Sigmoid colon (tissue), 7 donors: ENCODE data around the gene ACOT4. TPM values are rescaled to one million over a fixed set of nuclear protein-coding genes. Genes with fewer than 3 reads are reported as not detected.
"Not testable (repeated sequence)": the region's sequence is repeated elsewhere in the genome, so short reads cannot be mapped to it uniquely, and the experiment has no call there.

Experiments
- DNase-seq: peaks from one replicate; pipeline ENCODE4 v3.0.0-alpha.2; 2019
- H3K27ac ChIP-seq, 4 donors: fragments of 200-600 bp; sonication (generic); one replicate each; pipeline ENCODE4 v1.5.1; 2016 to 2019; ENCODE audit warnings: mild to moderate bottlenecking in 1 of 4
- H3K27me3 ChIP-seq, 3 donors: fragments of 200-600 bp; sonication (generic); one replicate each; pipeline ENCODE4 v1.5.1; 2019; ENCODE audit warnings: mild to moderate bottlenecking in 1 of 3
- H3K36me3 ChIP-seq, 4 donors: fragments of 200-600 bp; sonication (generic); one replicate each; pipeline ENCODE4 v1.5.1; 2016 to 2019
- H3K4me1 ChIP-seq, 4 donors: fragments of 200-600 bp; sonication (generic); one replicate each; pipeline ENCODE4 v1.5.1; 2017 to 2019
- H3K4me3 ChIP-seq, 4 donors: fragments of 200-600 bp; sonication (generic); one replicate each; pipeline ENCODE4 v1.5.1; 2017 to 2019; ENCODE audit warnings: mild to moderate bottlenecking in 2 of 4, moderate library complexity in 1 of 4
- H3K9me3 ChIP-seq, 4 donors: fragments of 200-600 bp in 3 of 4; sonication (generic) in 3 of 4; one replicate each; pipeline versions ENCODE4 v1.5.1 to v1.6.1; 2013 to 2019
- EP300 ChIP-seq, 4 donors: sonication (generic); formaldehyde crosslinking; IDR thresholded peaks; one replicate each; pipeline ENCODE4 v1.6.1; 2017; ENCODE audit warnings: antibody characterized with exemption in 4 of 4
- POLR2A ChIP-seq, 2 donors: fragments of 450-650 bp; IDR thresholded peaks; one replicate each; pipeline ENCODE4 v1.6.1; 2016; ENCODE audit warnings: antibody characterized with exemption in 2 of 2, mild to moderate bottlenecking in 2 of 2, moderate library complexity in 2 of 2
- POLR2AphosphoS5 ChIP-seq, 4 donors: sonication (generic); formaldehyde crosslinking; IDR thresholded peaks; one replicate each; pipeline ENCODE4 v1.6.1; 2017; ENCODE audit warnings: antibody characterized with exemption in 4 of 4
- WGBS, 2 donors: extraction: QIAGEN DNeasy Blood & Tissue Kit; methylation state at CpG; one replicate each; pipeline ENCODE4 v1.1.7; 2013; 5-methylcytosine and 5-hydroxymethylcytosine counted together
- intact Hi-C: fragments of 100-400 bp; cut with DNase I; formaldehyde crosslinking; loops from one replicate; pipeline ENCODE4 v1.15.1; 2023
- polyA plus RNA-seq, 3 donors: library from polyadenylated mRNA; stranded (reverse); fragments of 200-250 nt; gene quantifications; one replicate each; pipeline ENCODE4 v1.2.3, GENCODE V29; 2013
- total RNA-seq, 4 donors: library from RNA; depleted of rRNA; stranded (reverse); fragments of >200 nt; gene quantifications; one replicate each; pipeline ENCODE4 v1.1.0, GENCODE V29; 2016
- TF ChIP-seq, protein P1 (sequence below), 4 experiments: fragments of 450-650 bp in 3 of 4; fragments of 200-600 bp in 1 of 4; IDR thresholded peaks; one replicate each; pipeline ENCODE4 v1.5.1; 2016 to 2019; ENCODE audit warnings: antibody characterized with exemption in 4 of 4, mild to moderate bottlenecking in 3 of 4, moderate library complexity in 2 of 4
- donor health status: healthy with polysubstance abuse.
- donor health status: Bipolar disorder and iron deficiency.
- donor health status: healthy.

Gene ACOT4
- total and polyA plus RNA-seq, 7 donors, result 0.33 to 3.7 (median 2.2) TPM

DNA sequence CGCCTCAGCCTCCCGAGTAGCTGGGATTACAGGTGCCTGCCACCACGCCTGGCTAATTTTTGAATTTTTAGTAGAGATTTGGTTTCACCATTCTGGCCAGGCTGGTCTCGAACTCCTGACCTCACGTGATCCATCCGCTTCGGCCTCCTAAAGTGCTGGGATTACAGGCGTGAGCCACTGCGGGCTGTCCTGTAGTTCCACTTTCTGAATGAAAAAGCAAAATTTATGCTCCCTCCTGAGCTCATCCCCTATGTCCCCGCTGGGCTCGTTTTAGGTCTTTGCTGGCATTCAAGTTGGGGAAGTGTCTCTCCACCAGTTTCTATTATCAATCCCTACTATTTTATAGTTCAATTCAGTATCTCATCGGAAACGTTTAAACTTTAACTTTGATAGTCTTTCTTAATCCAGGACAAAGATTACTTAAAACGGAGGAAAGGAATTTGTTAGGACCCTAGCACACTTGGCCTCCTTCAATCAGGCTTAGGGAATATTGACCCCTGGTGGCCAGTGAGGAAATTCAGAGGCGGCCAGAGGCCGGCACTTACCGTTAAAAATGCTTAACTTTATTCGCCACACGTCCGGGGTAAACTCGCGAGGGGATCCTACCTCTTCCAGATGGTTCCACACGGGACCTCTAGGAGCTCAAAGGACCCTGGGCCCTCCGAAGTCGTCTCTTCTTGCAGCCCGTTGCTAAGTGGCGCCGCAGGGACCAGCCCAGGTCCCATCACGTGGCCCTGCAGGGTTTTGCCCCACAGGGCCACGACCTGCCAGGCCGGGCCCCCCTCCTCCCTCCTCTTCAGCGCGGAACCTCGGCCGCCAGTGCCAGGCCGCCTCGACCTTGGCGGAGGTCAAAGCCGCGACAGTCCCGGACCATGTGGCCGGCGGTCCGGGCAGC, 41.7 kb downstream of the ACOT4 start:
- Histone ChIP-seq H3K4me3 (peak overlapping the region; percentile 33 to 62 (median 52)), H3K9me3 (no peaks in the 10 kb centered on the region), H3K4me1 (peaks cover 0 to 16% (median 6%) of the 10 kb centered on the region in 4 donors), H3K27ac (peak overlapping the region; percentile 33 to 70 (median 59)), H3K36me3 (no peaks in the 10 kb centered on the region), H3K27me3 (no peaks in the 10 kb centered on the region)
- WGBS, 2 donors, result 12 to 14% methylated on average over 44 of the region's 44 CpGs
- TF ChIP-seq, protein P1, sequence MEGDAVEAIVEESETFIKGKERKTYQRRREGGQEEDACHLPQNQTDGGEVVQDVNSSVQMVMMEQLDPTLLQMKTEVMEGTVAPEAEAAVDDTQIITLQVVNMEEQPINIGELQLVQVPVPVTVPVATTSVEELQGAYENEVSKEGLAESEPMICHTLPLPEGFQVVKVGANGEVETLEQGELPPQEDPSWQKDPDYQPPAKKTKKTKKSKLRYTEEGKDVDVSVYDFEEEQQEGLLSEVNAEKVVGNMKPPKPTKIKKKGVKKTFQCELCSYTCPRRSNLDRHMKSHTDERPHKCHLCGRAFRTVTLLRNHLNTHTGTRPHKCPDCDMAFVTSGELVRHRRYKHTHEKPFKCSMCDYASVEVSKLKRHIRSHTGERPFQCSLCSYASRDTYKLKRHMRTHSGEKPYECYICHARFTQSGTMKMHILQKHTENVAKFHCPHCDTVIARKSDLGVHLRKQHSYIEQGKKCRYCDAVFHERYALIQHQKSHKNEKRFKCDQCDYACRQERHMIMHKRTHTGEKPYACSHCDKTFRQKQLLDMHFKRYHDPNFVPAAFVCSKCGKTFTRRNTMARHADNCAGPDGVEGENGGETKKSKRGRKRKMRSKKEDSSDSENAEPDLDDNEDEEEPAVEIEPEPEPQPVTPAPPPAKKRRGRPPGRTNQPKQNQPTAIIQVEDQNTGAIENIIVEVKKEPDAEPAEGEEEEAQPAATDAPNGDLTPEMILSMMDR (IDR thresholded peaks at IDR 0.05), result peak; percentile 78 to 87 (median 84)
- TF ChIP-seq POLR2A (IDR thresholded peaks at IDR 0.05) (no peak), POLR2AphosphoS5 (IDR thresholded peaks at IDR 0.05) (no peak), EP300 (IDR thresholded peaks at IDR 0.05) (no peak)
- intact Hi-C loops, result loop anchor here (1.0 to 10.0 kb wide), 3 partner anchors 61 to 339 kb away; no protein-coding TSS in a partner anchor
- peak; percentile 79 for DNase-seq

DNA sequence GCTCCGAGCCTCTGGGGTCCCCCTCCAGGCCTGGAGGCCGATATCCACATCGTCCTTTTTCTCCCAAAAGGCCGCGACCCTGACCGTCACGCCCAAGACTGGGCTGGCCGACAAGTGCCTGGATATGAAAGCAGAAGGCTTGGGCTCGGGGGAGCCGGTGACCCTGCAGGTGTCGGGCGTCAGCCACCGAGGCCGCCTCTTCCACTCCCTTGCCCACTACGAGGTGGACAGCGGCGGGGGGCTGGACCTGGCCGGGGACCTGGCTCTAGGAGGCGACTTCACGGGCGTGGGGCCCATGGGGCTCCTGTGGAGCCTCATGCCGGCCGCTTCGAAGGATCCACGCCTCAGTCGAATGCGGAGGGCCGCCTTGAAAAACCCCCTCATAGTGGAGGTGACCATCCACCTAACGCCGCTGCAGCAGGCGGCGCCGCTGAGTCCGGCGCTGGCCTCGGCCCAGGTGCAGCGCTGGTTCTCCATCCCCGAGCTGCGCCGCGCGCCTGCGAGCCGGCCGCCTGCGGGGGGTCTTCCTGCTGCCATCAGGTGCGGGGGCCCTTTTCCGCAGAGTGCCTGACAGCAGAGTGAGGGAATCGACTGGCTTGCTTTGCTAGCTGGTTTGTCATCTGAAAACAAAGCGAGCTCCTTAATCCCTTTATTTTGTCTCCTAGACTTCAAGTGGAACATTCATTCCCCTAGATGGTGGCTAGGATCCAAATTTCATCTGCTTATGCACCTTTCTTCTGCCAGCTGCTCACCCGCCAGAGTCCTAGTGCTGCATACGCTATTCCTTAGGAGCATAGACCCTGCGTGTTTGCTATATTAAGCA, 42.5 kb downstream of the ACOT4 start:
- Histone ChIP-seq H3K9me3 (no peaks in the 10 kb centered on the region), H3K27ac (peak overlapping the region; percentile 33 to 70 (median 59)), H3K27me3 (no peaks in the 10 kb centered on the region), H3K36me3 (no peaks in the 10 kb centered on the region), H3K4me3 (peak overlapping the region; percentile 33 to 62 (median 52)), H3K4me1 (peaks cover 0 to 16% (median 6%) of the 10 kb centered on the region in 4 donors)
- intact Hi-C loops, result loop anchor here (1.0 to 10.0 kb wide), 3 partner anchors 62 to 339 kb away; no protein-coding TSS in a partner anchor
- TF ChIP-seq, protein P1 (IDR thresholded peaks at IDR 0.05), result peak in 3 of 4 experiments; percentile 18 to 33 (median 33)
- TF ChIP-seq POLR2AphosphoS5 (IDR thresholded peaks at IDR 0.05) (peak in 2 of 4 donors; percentile 23 to 40), EP300 (IDR thresholded peaks at IDR 0.05) (no peak)
- WGBS, 2 donors, result 10% methylated on average over 53 of the region's 53 CpGs
- DNase-seq, result peak; percentile 72

DNA sequence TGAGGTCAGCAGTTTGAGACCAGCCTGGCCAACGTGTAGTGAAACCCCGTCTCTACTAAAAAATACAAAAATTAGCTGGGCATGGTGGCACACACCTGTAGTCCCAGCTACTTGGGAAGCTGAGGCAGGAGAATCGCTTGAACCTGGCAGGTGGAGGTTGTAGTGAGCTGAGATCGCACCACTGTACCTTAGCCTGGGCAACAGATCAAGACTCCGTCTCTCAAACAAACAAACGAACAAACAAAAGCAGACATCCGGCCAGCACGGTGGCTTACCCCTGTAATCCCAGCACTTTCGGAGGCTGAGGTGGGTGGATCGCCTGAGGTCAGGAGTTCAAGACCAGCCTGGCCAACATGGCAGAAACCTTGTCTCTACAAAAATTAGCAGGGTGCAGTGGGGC, 44.7 kb downstream of the ACOT4 start:
- WGBS, 2 donors, result 84 to 86% methylated on average over 10 of the region's 10 CpGs

DNA sequence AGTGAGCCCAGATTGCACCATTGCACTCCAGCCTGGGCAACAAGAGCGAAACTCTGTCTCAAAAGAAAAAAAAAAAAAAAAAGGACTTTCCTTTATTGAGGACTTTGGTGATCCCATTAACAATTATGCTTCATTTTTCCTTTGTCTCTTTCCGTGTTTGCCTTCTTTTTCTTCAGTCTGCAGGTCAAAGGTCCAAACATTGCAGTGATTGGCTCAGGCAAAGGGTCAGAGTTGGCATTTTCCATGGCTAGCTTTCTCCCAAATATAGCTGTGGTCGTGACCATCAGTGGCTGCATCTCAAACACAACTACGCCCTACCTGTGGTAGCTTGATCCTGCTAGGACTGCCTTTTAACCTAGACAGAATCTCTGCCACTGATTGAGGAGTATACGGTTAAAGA, 46.2 kb downstream of the ACOT4 start:
- H3K9me3 ChIP-seq, result no peaks in the 10 kb centered on the region
- DNase-seq, result no peak
- H3K4me3 ChIP-seq, result no peak overlapping the region
- peaks cover 0 to 16% (median 6%) of the 10 kb centered on the region in 4 donors for H3K4me1 ChIP-seq
- intact Hi-C loops, result loop anchor here (10.0 kb wide), 1 partner anchor 343 kb away; no protein-coding TSS in a partner anchor
- TF ChIP-seq, protein P1 (IDR thresholded peaks at IDR 0.05), result no peak
- TF ChIP-seq EP300 (IDR thresholded peaks at IDR 0.05), result no peak
- TF ChIP-seq POLR2A (IDR thresholded peaks at IDR 0.05), result no peak
- TF ChIP-seq POLR2AphosphoS5 (IDR thresholded peaks at IDR 0.05), result no peak
- H3K36me3 ChIP-seq, result no peaks in the 10 kb centered on the region
- no peak overlapping the region for H3K27ac ChIP-seq
- 77 to 83% methylated on average over 5 of the region's 5 CpGs for WGBS, 2 donors
- H3K27me3 ChIP-seq, result no peaks in the 10 kb centered on the region

More for the DNA sequence above, 44.7 kb downstream of the ACOT4 start:
- intact Hi-C loops, result loop anchor here (10.0 kb wide), 1 partner anchor 342 kb away; no protein-coding TSS in a partner anchor
- not testable (repeated sequence) for H3K27me3 ChIP-seq, DNase-seq, H3K36me3 ChIP-seq, H3K4me3 ChIP-seq, H3K9me3 ChIP-seq, H3K27ac ChIP-seq
- peaks cover 0 to 16% (median 6%) of the 10 kb centered on the region in 4 donors for H3K4me1 ChIP-seq
